NT2/D1 (cell line): ENCODE data around the gene CRB2.

ENCODE experiments used
- DNase-seq: peaks from one replicate; pipeline ENCODE4 v3.0.0-alpha.2; 2011; ENCODE audit warnings: low read depth, low spot score
- H3K27me3 ChIP-seq: 2 replicates; pipeline ENCODE4 v1.6.0; 2011; ENCODE audit warnings: mild to moderate bottlenecking; ENCODE audit not compliant: insufficient read length, insufficient read depth
- H3K36me3 ChIP-seq: 2 replicates; pipeline ENCODE4 v1.6.1; 2011; ENCODE audit warnings: mild to moderate bottlenecking, low read length, mixed read lengths; ENCODE audit not compliant: insufficient read depth, insufficient read length
- H3K4me1 ChIP-seq: 2 replicates; pipeline ENCODE4 v1.5.1; 2011; ENCODE audit not compliant: insufficient read depth, insufficient read length
- H3K4me3 ChIP-seq: 2 replicates; pipeline ENCODE4 v1.5.1; 2011; ENCODE audit warnings: low read depth; ENCODE audit not compliant: insufficient read length
- H3K9ac ChIP-seq: 2 replicates; pipeline ENCODE4 v1.6.0; 2011; ENCODE audit warnings: low read depth; ENCODE audit not compliant: insufficient read length
- H3K9me3 ChIP-seq: 2 replicates; pipeline ENCODE4 v1.5.1; 2011; ENCODE audit warnings: mild to moderate bottlenecking, low read length; ENCODE audit not compliant: insufficient read depth
- SUZ12 ChIP-seq: IDR thresholded peaks from 2 replicates; pipeline ENCODE4 v1.6.1; 2011; ENCODE audit not compliant: insufficient read length, insufficient read depth; ENCODE audit errors: extremely low read depth
- YY1 ChIP-seq: IDR thresholded peaks from 2 replicates; pipeline ENCODE4 v1.6.1; 2011; ENCODE audit not compliant: insufficient read length, insufficient read depth
- ZNF274 ChIP-seq: IDR thresholded peaks from 2 replicates; pipeline ENCODE4 v1.6.1; 2011; ENCODE audit warnings: mild to moderate bottlenecking, low read depth, low read length

The CRB2 gene

GRCh38 chr9:123369296-123369695, 13.3 kb downstream of the CRB2 start:
- no peak for DNase-seq
- no peak for TF ChIP-seq SUZ12
- Histone ChIP-seq H3K9ac (no peak overlapping the region), H3K27me3 (no peaks in the 10 kb centered on the region), H3K36me3 (peaks cover 23% of the 10 kb centered on the region), H3K4me1 (peaks cover 21% of the 10 kb centered on the region), H3K9me3 (no peaks in the 10 kb centered on the region), H3K4me3 (no peak overlapping the region)

GRCh38 chr9:123370108-123370507, 14.1 kb downstream of the CRB2 start:
- H3K4me3 ChIP-seq, result no peak overlapping the region
- no peak overlapping the region for H3K9ac ChIP-seq
- peaks cover 23% of the 10 kb centered on the region for H3K36me3 ChIP-seq
- DNase-seq, result no peak
- H3K9me3 ChIP-seq, result no peaks in the 10 kb centered on the region
- H3K27me3 ChIP-seq, result no peaks in the 10 kb centered on the region
- TF ChIP-seq YY1, result no peak
- H3K4me1 ChIP-seq, result peaks cover 29% of the 10 kb centered on the region

- H3K27me3 ChIP-seq, result no peaks in the 10 kb centered on the region
- DNase-seq, result no peak
- no peak overlapping the region for H3K9ac ChIP-seq
These were observed 14.7 kb downstream of the CRB2 start for GRCh38 chr9:123370526-123371227.

GRCh38 chr9:123371228-123371584, 15.2 kb downstream of the CRB2 start:
- Histone ChIP-seq H3K4me3 (no peak overlapping the region), H3K4me1 (peaks cover 34% of the 10 kb centered on the region), H3K27me3 (no peaks in the 10 kb centered on the region), H3K9me3 (no peaks in the 10 kb centered on the region), H3K9ac (no peak overlapping the region), H3K36me3 (peaks cover 20% of the 10 kb centered on the region)
- TF ChIP-seq YY1, result no peak
- TF ChIP-seq ZNF274, result no peak
- no peak for TF ChIP-seq SUZ12
- DNase-seq, result no peak

More at GRCh38 chr9:123370526-123371227, 14.7 kb downstream of the CRB2 start:
- H3K4me1 ChIP-seq, result peaks cover 32% of the 10 kb centered on the region
- TF ChIP-seq SUZ12, result no peak
- no peak overlapping the region for H3K4me3 ChIP-seq
- H3K36me3 ChIP-seq, result peaks cover 23% of the 10 kb centered on the region
- H3K9me3 ChIP-seq, result no peaks in the 10 kb centered on the region

- DNase-seq, result no peak
- Histone ChIP-seq H3K27me3 (no peaks in the 10 kb centered on the region), H3K4me1 (peaks cover 40% of the 10 kb centered on the region), H3K36me3 (peaks cover 20% of the 10 kb centered on the region), H3K9ac (no peak overlapping the region), H3K4me3 (no peak overlapping the region), H3K9me3 (no peaks in the 10 kb centered on the region)
- TF ChIP-seq SUZ12 (no peak), YY1 (no peak), ZNF274 (no peak)
These were observed 16.0 kb downstream of the CRB2 start for GRCh38 chr9:123371805-123372590.

- no peak overlapping the region for H3K9ac ChIP-seq
- H3K4me1 ChIP-seq, result peaks cover 41% of the 10 kb centered on the region
- no peak for TF ChIP-seq YY1
- no peak for TF ChIP-seq SUZ12
- TF ChIP-seq ZNF274, result no peak
- H3K36me3 ChIP-seq, result peaks cover 20% of the 10 kb centered on the region
- H3K4me3 ChIP-seq, result no peak overlapping the region
- H3K9me3 ChIP-seq, result no peaks in the 10 kb centered on the region
- no peak for DNase-seq
- no peaks in the 10 kb centered on the region for H3K27me3 ChIP-seq
These were observed 16.9 kb downstream of the CRB2 start for GRCh38 chr9:123372766-123373446.

- peaks cover 20% of the 10 kb centered on the region for H3K36me3 ChIP-seq
- H3K27me3 ChIP-seq, result no peaks in the 10 kb centered on the region
- DNase-seq, result no peak
- H3K4me1 ChIP-seq, result peaks cover 39% of the 10 kb centered on the region
- no peak overlapping the region for H3K4me3 ChIP-seq
- H3K9ac ChIP-seq, result no peak overlapping the region
- no peak for TF ChIP-seq SUZ12
- no peak for TF ChIP-seq ZNF274
- TF ChIP-seq YY1, result no peak
- H3K9me3 ChIP-seq, result no peaks in the 10 kb centered on the region
These were observed 17.5 kb downstream of the CRB2 start for GRCh38 chr9:123373447-123373923.
